Colonic mucosa (tissue), 4 donors: ENCODE results near the gene TMTC2. TPM values are rescaled to one million over a fixed set of nuclear protein-coding genes. Genes with fewer than 3 reads are reported as not detected.

Source experiments
- DNase-seq: peaks from one replicate; pipeline ENCODE4 v3.0.0-alpha.2; 2020
- H3K27ac ChIP-seq: fragments of 200-600 bp; one replicate; pipeline ENCODE4 v1.8.0; 2021
- H3K27me3 ChIP-seq: fragments of 200-600 bp; one replicate; pipeline ENCODE4 v1.8.0; 2021
- H3K36me3 ChIP-seq: fragments of 200-600 bp; one replicate; pipeline ENCODE4 v1.8.0; 2021
- H3K4me1 ChIP-seq: fragments of 200-600 bp; one replicate; pipeline ENCODE4 v1.8.0; 2021; ENCODE audit warnings: mild to moderate bottlenecking
- H3K4me3 ChIP-seq: fragments of 200-600 bp; one replicate; pipeline ENCODE4 v1.8.0; 2021
- H3K9ac ChIP-seq, 2 donors: one replicate each; pipeline ENCODE4 v1.7.0; 2013; ENCODE audit warnings: control low read depth in 2 of 2, low read depth in 2 of 2, low read length in 2 of 2
- H3K9me3 ChIP-seq: fragments of 200-600 bp; one replicate; pipeline ENCODE4 v1.8.0; 2021
- intact Hi-C: fragments of 100-400 bp; cut with DNase I; formaldehyde crosslinking; loops from one replicate; pipeline ENCODE4 v1.14.1; 2022
- total RNA-seq, 2 donors: library from RNA; stranded (reverse); fragmentation: NEBNext Ultra II Directional in 1 of 2; extraction: Animal tissue kit (Norgen Biotek cat#: 25700) in 1 of 2; gene quantifications; one replicate each; pipeline ENCODE4 v1.2.1, GENCODE V29; 2021
- TF ChIP-seq, protein P1 (sequence below): fragments of 200-600 bp; IDR thresholded peaks from one replicate; pipeline ENCODE4 v1.8.0; 2022; ENCODE audit warnings: antibody characterized with exemption, mild to moderate bottlenecking
- donor health status: healthy.
- donor health status: DM: no; HTN: no; CAD: no.
- donor health status: DM: no; HTN: no; CAD: no.

The TMTC2 gene
- total RNA-seq, 2 donors from 2014 or later = 12.2 to 20.6 TPM

DNA sequence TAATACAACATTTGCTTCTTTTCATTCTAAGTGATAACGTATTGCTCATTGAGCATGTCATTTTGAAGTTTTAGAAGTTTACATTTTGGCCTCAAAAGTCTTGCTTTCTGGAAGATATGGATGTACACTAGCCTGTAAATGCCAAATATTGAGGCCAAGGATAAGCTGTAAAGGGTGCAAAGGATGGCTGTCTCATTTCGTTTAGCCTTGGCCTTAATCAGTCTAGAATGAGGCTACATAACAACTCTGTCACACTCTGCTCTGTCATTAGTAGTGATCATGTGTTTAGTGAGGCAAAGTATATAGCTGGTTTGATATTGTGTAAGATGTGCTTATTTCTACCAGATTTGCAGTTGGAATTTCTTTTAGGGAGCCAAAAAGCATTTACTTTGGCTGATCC is 344.5 kb downstream of the TMTC2 start:
- H3K27ac ChIP-seq = no peak overlapping the region
- intact Hi-C loops = no loop called here
- H3K4me1 ChIP-seq = no peaks in the 10 kb centered on the region
- H3K4me3 ChIP-seq = no peak overlapping the region
- no peak for DNase-seq
- no peak overlapping the region for H3K9ac ChIP-seq
- H3K27me3 ChIP-seq = no peaks in the 10 kb centered on the region
- no peaks in the 10 kb centered on the region for H3K9me3 ChIP-seq
- H3K36me3 ChIP-seq = no peaks in the 10 kb centered on the region
- TF ChIP-seq, protein P1, sequence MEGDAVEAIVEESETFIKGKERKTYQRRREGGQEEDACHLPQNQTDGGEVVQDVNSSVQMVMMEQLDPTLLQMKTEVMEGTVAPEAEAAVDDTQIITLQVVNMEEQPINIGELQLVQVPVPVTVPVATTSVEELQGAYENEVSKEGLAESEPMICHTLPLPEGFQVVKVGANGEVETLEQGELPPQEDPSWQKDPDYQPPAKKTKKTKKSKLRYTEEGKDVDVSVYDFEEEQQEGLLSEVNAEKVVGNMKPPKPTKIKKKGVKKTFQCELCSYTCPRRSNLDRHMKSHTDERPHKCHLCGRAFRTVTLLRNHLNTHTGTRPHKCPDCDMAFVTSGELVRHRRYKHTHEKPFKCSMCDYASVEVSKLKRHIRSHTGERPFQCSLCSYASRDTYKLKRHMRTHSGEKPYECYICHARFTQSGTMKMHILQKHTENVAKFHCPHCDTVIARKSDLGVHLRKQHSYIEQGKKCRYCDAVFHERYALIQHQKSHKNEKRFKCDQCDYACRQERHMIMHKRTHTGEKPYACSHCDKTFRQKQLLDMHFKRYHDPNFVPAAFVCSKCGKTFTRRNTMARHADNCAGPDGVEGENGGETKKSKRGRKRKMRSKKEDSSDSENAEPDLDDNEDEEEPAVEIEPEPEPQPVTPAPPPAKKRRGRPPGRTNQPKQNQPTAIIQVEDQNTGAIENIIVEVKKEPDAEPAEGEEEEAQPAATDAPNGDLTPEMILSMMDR = no peak

DNA sequence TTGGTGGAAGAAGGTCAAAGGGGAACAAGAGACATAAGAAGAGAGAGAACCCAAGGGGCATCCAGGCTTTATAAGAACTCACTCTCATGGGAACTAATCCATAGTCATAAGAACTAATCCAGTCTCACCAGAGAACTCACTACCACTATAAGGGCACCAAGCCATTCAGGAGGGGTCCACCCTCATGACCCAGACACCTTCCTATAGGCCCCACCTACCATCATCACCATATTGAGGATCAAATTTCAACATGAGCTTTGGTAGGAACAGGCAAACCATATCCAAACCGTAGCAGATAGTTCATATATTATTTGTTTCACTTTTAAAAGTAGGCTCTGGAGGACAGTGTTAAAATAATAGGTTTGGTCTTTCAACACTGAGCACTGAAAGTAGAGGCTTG is 350.1 kb downstream of the TMTC2 start:
- Histone ChIP-seq H3K27ac (no peak overlapping the region), H3K27me3 (no peaks in the 10 kb centered on the region), H3K36me3 (no peaks in the 10 kb centered on the region), H3K4me1 (no peaks in the 10 kb centered on the region), H3K9me3 (no peaks in the 10 kb centered on the region), H3K9ac (no peak overlapping the region), H3K4me3 (no peak overlapping the region)
- TF ChIP-seq, protein P1 = no peak
- DNase-seq = no peak
- intact Hi-C loops = no loop called here

- Histone ChIP-seq H3K4me3 (no peak overlapping the region), H3K27ac (no peak overlapping the region), H3K27me3 (no peaks in the 10 kb centered on the region), H3K9ac (no peak overlapping the region), H3K9me3 (no peaks in the 10 kb centered on the region), H3K36me3 (no peaks in the 10 kb centered on the region), H3K4me1 (no peaks in the 10 kb centered on the region)
- TF ChIP-seq, protein P1 = no peak
- intact Hi-C loops = no loop called here
- DNase-seq = no peak
Observed at GRCh38 chr12:83039413-83039812, 352.7 kb downstream of the TMTC2 start.

DNA sequence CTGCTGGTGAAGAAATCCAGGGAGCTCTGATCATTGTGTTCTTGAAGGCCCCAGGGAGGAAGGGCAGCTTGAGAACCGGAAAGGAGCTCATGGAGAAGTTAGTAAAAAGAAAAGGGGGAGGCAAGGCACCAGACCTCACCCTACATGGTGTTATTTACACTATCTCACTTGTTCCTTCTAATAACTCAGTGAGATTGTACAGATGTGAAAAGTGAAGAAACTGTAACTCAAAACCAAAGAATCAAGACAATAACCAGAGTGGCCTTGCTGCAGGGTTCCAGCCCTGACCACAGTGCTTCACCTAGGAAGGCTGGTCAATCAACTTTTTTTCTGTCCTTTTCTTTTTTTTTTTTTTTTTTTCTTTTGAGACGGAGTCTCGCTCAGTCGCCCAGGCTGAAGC is 353.6 kb downstream of the TMTC2 start:
- H3K9me3 ChIP-seq = no peaks in the 10 kb centered on the region
- H3K27me3 ChIP-seq = no peaks in the 10 kb centered on the region
- H3K9ac ChIP-seq = no peak overlapping the region
- H3K4me3 ChIP-seq = no peak overlapping the region
- DNase-seq = no peak
- no peaks in the 10 kb centered on the region for H3K36me3 ChIP-seq
- H3K27ac ChIP-seq = no peak overlapping the region
- TF ChIP-seq, protein P1 = no peak
- intact Hi-C loops = no loop called here
- no peaks in the 10 kb centered on the region for H3K4me1 ChIP-seq

DNA sequence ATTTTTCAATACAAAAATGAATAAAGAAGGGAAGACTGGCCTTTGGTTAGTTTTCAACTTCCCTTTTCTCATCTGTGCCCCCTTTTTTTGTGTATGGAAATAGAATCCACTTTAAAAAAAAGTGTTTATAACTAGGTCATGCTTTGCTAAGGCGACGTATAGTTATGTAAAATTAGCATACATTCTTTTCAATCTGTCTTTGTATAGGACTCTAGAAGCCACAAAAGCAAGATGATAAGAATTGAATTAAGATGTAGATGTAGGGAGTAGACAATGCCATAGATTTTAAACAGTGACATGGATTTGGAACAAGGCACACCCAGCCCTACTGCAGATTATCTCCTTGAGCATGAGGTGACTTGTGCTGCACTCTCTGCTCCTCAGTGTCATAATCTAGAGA is 354.3 kb downstream of the TMTC2 start:
- intact Hi-C loops = no loop called here
- H3K27me3 ChIP-seq = no peaks in the 10 kb centered on the region
- H3K27ac ChIP-seq = no peak overlapping the region
- no peaks in the 10 kb centered on the region for H3K9me3 ChIP-seq
- no peak for DNase-seq
- TF ChIP-seq, protein P1 = no peak
- H3K9ac ChIP-seq = no peak overlapping the region
- no peak overlapping the region for H3K4me3 ChIP-seq
- no peaks in the 10 kb centered on the region for H3K4me1 ChIP-seq
- no peaks in the 10 kb centered on the region for H3K36me3 ChIP-seq
